ENCODE measurements around the gene ERC2. TPM values are rescaled to one million over a fixed set of nuclear protein-coding genes. Genes with fewer than 3 reads are reported as not detected.

Gene ERC2
- total and polyA plus RNA-seq, 2 of the 8 experiments (the other 6 are each of a cell fraction or from before 2014, with no cell fraction given) = 16.4 to 22.8 TPM

GRCh38 chr3:56469141-56469540 lies 874 bp upstream of the ERC2 start:
- ChIA-PET CTCF (ENCODE audit: partially characterized antibody) (interaction anchor here (0.8 to 3.8 kb wide), 19 partner anchors 8 to 199 kb away, joined by 3 to 14 read pairs (median 4); no protein-coding TSS in a partner anchor), POLR2A (ENCODE audit: partially characterized antibody) (no interaction called here)
- Histone ChIP-seq H2AK5ac (ENCODE audit: low read depth, low read length) (no peak overlapping the region), H3K4ac (replicated peaks; ENCODE audit: insufficient read length, low read depth, low read length) (no peak overlapping the region), H3K18ac (ENCODE audit: extremely low read depth, low read length) (no peak overlapping the region), H3K79me1 (ENCODE audit: low read depth, low read length) (peaks cover 2% of the 10 kb centered on the region; the same call in 1 of the 2 replicates), H3K4me2 (ENCODE audit: insufficient read depth in 1 of 2, low read depth in 2 of 2, low read length in 2 of 2) (0 out of 4 replicates have a peak overlapping the region, but pooled peaks of 1 of the 2 experiments have one; percentile 58), H2BK5ac (ENCODE audit: low read depth, low read length) (no peak overlapping the region), H3K27ac (ENCODE audit: low read depth, low read length) (no peak overlapping the region), H3K14ac (ENCODE audit: insufficient read length) (no peak overlapping the region), H2AFZ (ENCODE audit: low read length) (no peak overlapping the region), H4K8ac (ENCODE audit: extremely low read depth, insufficient read depth, low read length) (no peak overlapping the region), H3K36me3 (ENCODE audit: control insufficient read depth in 2 of 4, insufficient read depth in 4 of 4, low read length in 3 of 4) (no peaks in the 10 kb centered on the region), H3K9ac (replicated peaks in 1 of 4; ENCODE audit: extremely low read depth in 1 of 4, low read depth in 3 of 4, low read length in 3 of 4) (no peak overlapping the region), H2BK15ac (ENCODE audit: low read length) (no peak overlapping the region), H2BK120ac (replicated peaks; ENCODE audit: low read depth, low read length) (no peak overlapping the region), H3K23ac (ENCODE audit: insufficient read length) (no peak overlapping the region), H4K91ac (replicated peaks; ENCODE audit: insufficient read length, low read length) (no peak overlapping the region), H2BK20ac (ENCODE audit: low read length) (no peak overlapping the region), H3K9me3 (ENCODE audit: insufficient read depth in 2 of 2, low read depth in 1 of 2, low read length in 1 of 2) (no peaks in the 10 kb centered on the region), H3K56ac (replicated peaks; ENCODE audit: insufficient read length, low read depth, low read length) (no peak overlapping the region), H3K4me3 (ENCODE audit: extremely low read depth in 1 of 4, insufficient read depth in 2 of 4, low read depth in 3 of 4, low read length in 4 of 4) (no peak overlapping the region), H2BK12ac (ENCODE audit: low read depth, low read length) (no peak overlapping the region), H3K23me2 (ENCODE audit: low read depth, low read length) (no peaks in the 10 kb centered on the region), H4K5ac (ENCODE audit: insufficient read length, low read depth, low read length) (no peak overlapping the region), H4K20me1 (replicated peaks in 1 of 2; ENCODE audit: control insufficient read depth in 1 of 2, insufficient read depth in 2 of 2, low read length in 2 of 2) (peaks cover 0 to 4% of the 10 kb centered on the region in 2 experiments), H3K79me2 (ENCODE audit: control insufficient read depth in 1 of 2, insufficient read depth in 2 of 2, low read length in 2 of 2) (peaks cover 0 to 25% of the 10 kb centered on the region in 2 experiments; a peak in 2 of 4 replicates), H3K27me3 (replicated peaks in 1 of 4; ENCODE audit: control insufficient read depth in 3 of 4, extremely low read depth in 1 of 4, insufficient read depth in 3 of 4, low read length in 3 of 4) (no peaks in the 10 kb centered on the region), H3K4me1 (replicated peaks in 1 of 4; ENCODE audit: control insufficient read depth in 3 of 4, insufficient read depth in 4 of 4, low read length in 3 of 4) (peaks cover 0 to 4% (median 2%) of the 10 kb centered on the region in 4 experiments; a peak in 3 of 7 replicates)
- WGBS, 2 experiments (ENCODE audit: extremely low coverage in 1 of 2, insufficient coverage in 1 of 2, insufficient read length in 1 of 2, insufficient replicate concordance in 2 of 2, low coverage in 1 of 2, low lambda C conversion rate in 2 of 2, missing lambda C conversion rate in 1 of 2) = 95% methylated on average over 3 of the region's 3 CpGs; no CpG with 5 or more reads in 1 of the 2 experiments
- DNase-seq (ENCODE audit: low read depth in 1 of 2, low spot score in 2 of 2) (no peak), FAIRE-seq (no peak)
- TF ChIP-seq SUZ12 (IDR thresholded peaks at IDR 0.05; ENCODE audit: low read length) = no peak
- no peak for TF ChIP-seq CBX5 (IDR thresholded peaks at IDR 0.05; ENCODE audit: low read depth, low read length)
- no peak for TF ChIP-seq ATF3 (IDR thresholded peaks at IDR 0.05; ENCODE audit: insufficient read depth, low read depth, low read length)
- TF ChIP-seq CREB1 (IDR thresholded peaks at IDR 0.05) = no peak
- TF ChIP-seq EP300 (IDR thresholded peaks at IDR 0.05; ENCODE audit: borderline replicate concordance in 1 of 2, low read depth in 2 of 2, low read length in 2 of 2) = no peak
- no peak for TF ChIP-seq KDM1A (IDR thresholded peaks at IDR 0.05; ENCODE audit: borderline replicate concordance, low read length)
- TF ChIP-seq CHD2 (IDR thresholded peaks at IDR 0.05; ENCODE audit: low read length) = no peak
- TF ChIP-seq POU5F1 (IDR thresholded peaks at IDR 0.05; ENCODE audit: low read depth, low read length) = no peak
- no peak for TF ChIP-seq POLR2AphosphoS5 (IDR thresholded peaks at IDR 0.05; ENCODE audit: low read depth, low read length)
- no peak for TF ChIP-seq RBBP5 (IDR thresholded peaks at IDR 0.05; ENCODE audit: borderline replicate concordance, low read depth, low read length)
- TF ChIP-seq ZNF274 (IDR thresholded peaks at IDR 0.05; ENCODE audit: borderline replicate concordance, extremely low read depth, low read length) = no peak
- no peak for TF ChIP-seq SAP30 (IDR thresholded peaks at IDR 0.05; ENCODE audit: insufficient read depth, insufficient replicate concordance, low read length)
- no peak for TF ChIP-seq SRF (IDR thresholded peaks at IDR 0.05; ENCODE audit: low read depth, low read length)
- no peak for TF ChIP-seq TBP (IDR thresholded peaks at IDR 0.05; ENCODE audit: low read depth, low read length)

All from H1 (cell line).